Measurements from ENCODE around the gene ATP5F1E. TPM values are rescaled to one million over a fixed set of nuclear protein-coding genes. Genes with fewer than 3 reads are reported as not detected.
A peak's percentile ranks its signal among the peaks of the same experiment; 100 is the strongest.

Gene ATP5F1E
- total and polyA plus RNA-seq, 9 of the 15 experiments (the other 6 are each of a cell fraction or from before 2014, with no cell fraction given): 60.3 to 162 (median 113) TPM

GRCh38 chr20:59031564-59032022 lies 542 bp downstream of the ATP5F1E start (continued):
- no peak for TF ChIP-seq RHOXF2B (CRISPR knock-in tag; conservative IDR thresholded peaks at IDR 0.05)
- no peak for TF ChIP-seq TFE3 (CRISPR knock-in tag; IDR thresholded peaks at IDR 0.05)
- TF ChIP-seq RERE (CRISPR knock-in tag; IDR thresholded peaks at IDR 0.05; ENCODE audit: borderline replicate concordance): no peak
- TF ChIP-seq C11orf30 (IDR thresholded peaks at IDR 0.05; ENCODE audit: low read depth): no peak
- 0 out of 4 replicates have a peak, but pooled peaks of 1 of the 2 experiments have one; percentile 74 for TF ChIP-seq SRF (CRISPR knock-in tag; IDR thresholded peaks at IDR 0.05)
- no peak for TF ChIP-seq ELF4 (CRISPR knock-in tag; IDR thresholded peaks at IDR 0.05)
- no peak; the same call in 1 of the 2 replicates for TF ChIP-seq IRF9 (tag; IDR thresholded peaks at IDR 0.05)
- 0 out of 2 replicates have a peak, but pooled peaks have one; percentile 74 for TF ChIP-seq MECOM (CRISPR knock-in tag; IDR thresholded peaks at IDR 0.05)
- TF ChIP-seq ZBTB43 (CRISPR knock-in tag; IDR thresholded peaks at IDR 0.05): no peak
- TF ChIP-seq MITF (IDR thresholded peaks at IDR 0.05): no peak
- no peak for TF ChIP-seq HCFC1 (IDR thresholded peaks at IDR 0.05; ENCODE audit: low read depth, low read length)
- TF ChIP-seq ZBTB34 (CRISPR knock-in tag; IDR thresholded peaks at IDR 0.05): no peak
- TF ChIP-seq PHF21A (IDR thresholded peaks at IDR 0.05; ENCODE audit: borderline replicate concordance, low read depth): no peak
- peak; percentile 71 for TF ChIP-seq USF1 (CRISPR knock-in tag; IDR thresholded peaks at IDR 0.05)
